KMS-11 (cell line): Measurements from ENCODE around the gene P2RY14.

Experiments
- H2AFZ ChIP-seq: fragments of 200-600 bp; sonication (generic); 2 replicates; pipeline ENCODE4 v1.6.1; 2016; ENCODE audit warnings: antibody characterized with exemption, mixed run types, low read depth
- H3K27ac ChIP-seq: fragments of 200-600 bp; sonication (generic); 2 replicates; pipeline ENCODE4 v1.6.1; 2016; ENCODE audit warnings: mild to moderate bottlenecking, mixed run types
- H3K27me3 ChIP-seq: fragments of 200-600 bp; sonication (generic); 2 replicates; pipeline ENCODE4 v1.6.1; 2017; ENCODE audit warnings: mild to moderate bottlenecking, low read depth, mixed run types, moderate library complexity; ENCODE audit not compliant: insufficient read depth
- H3K36me3 ChIP-seq: fragments of 200-600 bp; sonication (generic); 2 replicates; pipeline ENCODE4 v1.6.1; 2017; ENCODE audit warnings: mild to moderate bottlenecking, mixed run types; ENCODE audit not compliant: insufficient read depth
- H3K4me1 ChIP-seq: fragments of 200-600 bp; sonication (generic); 2 replicates; pipeline ENCODE4 v1.6.1; 2016; ENCODE audit warnings: mild to moderate bottlenecking, low read depth, mixed run types; ENCODE audit not compliant: poor library complexity, severe bottlenecking
- H3K4me2 ChIP-seq: fragments of 200-600 bp; sonication (generic); 2 replicates; pipeline ENCODE4 v1.7.0; 2016; ENCODE audit warnings: mild to moderate bottlenecking, mixed run types
- H3K4me3 ChIP-seq: fragments of 200-600 bp; sonication (generic); IDR thresholded peaks from 2 replicates; pipeline ENCODE4 v1.6.1; 2017; ENCODE audit warnings: low read depth, low read length, mixed read lengths; ENCODE audit not compliant: insufficient read depth
- H3K79me2 ChIP-seq: fragments of 200-600 bp; sonication (generic); 2 replicates; pipeline ENCODE4 v1.6.1; 2016; ENCODE audit warnings: low read depth, mixed run types; ENCODE audit not compliant: insufficient read depth
- H3K9ac ChIP-seq: fragments of 200-600 bp; sonication (generic); 2 replicates; pipeline ENCODE4 v1.6.1; 2016; ENCODE audit warnings: mild to moderate bottlenecking, mixed run types
- H4K20me1 ChIP-seq: fragments of 200-600 bp; sonication (generic); 2 replicates; pipeline ENCODE4 v1.6.1; 2016; ENCODE audit warnings: mild to moderate bottlenecking, mixed run types; ENCODE audit not compliant: insufficient read depth
- CTCF ChIP-seq: fragments of 200-600 bp; sonication (generic); conservative IDR thresholded peaks from 2 replicates; pipeline ENCODE4 v1.6.1; 2017; ENCODE audit warnings: low read depth, mild to moderate bottlenecking, antibody characterized with exemption, low read length, moderate library complexity, mixed read lengths

P2RY14 gene

GRCh38 chr3:151213151-151213550 is 65.2 kb downstream of the P2RY14 start:
- TF ChIP-seq CTCF: no peak
- no peaks in the 10 kb centered on the region for H3K27me3 ChIP-seq
- H3K9ac ChIP-seq: no peak overlapping the region
- no peak overlapping the region for H3K27ac ChIP-seq
- peaks cover 8% of the 10 kb centered on the region for H3K4me1 ChIP-seq
- H2AFZ ChIP-seq: no peak overlapping the region
- H3K4me2 ChIP-seq: no peak overlapping the region
- H3K4me3 ChIP-seq: no peak overlapping the region
- H4K20me1 ChIP-seq: no peaks in the 10 kb centered on the region
- H3K36me3 ChIP-seq: no peaks in the 10 kb centered on the region
- H3K79me2 ChIP-seq: no peaks in the 10 kb centered on the region

- no peaks in the 10 kb centered on the region for H4K20me1 ChIP-seq
- no peaks in the 10 kb centered on the region for H3K79me2 ChIP-seq
- H3K4me3 ChIP-seq: no peak overlapping the region
- no peak overlapping the region for H3K4me2 ChIP-seq
- H3K4me1 ChIP-seq: peaks cover 12% of the 10 kb centered on the region
- no peak for TF ChIP-seq CTCF
- no peak overlapping the region for H3K9ac ChIP-seq
- no peak overlapping the region for H3K27ac ChIP-seq
- no peak overlapping the region for H2AFZ ChIP-seq
- H3K27me3 ChIP-seq: no peaks in the 10 kb centered on the region
- H3K36me3 ChIP-seq: no peaks in the 10 kb centered on the region
Observed at GRCh38 chr3:151210676-151211381, 67.5 kb downstream of the P2RY14 start.

DNA sequence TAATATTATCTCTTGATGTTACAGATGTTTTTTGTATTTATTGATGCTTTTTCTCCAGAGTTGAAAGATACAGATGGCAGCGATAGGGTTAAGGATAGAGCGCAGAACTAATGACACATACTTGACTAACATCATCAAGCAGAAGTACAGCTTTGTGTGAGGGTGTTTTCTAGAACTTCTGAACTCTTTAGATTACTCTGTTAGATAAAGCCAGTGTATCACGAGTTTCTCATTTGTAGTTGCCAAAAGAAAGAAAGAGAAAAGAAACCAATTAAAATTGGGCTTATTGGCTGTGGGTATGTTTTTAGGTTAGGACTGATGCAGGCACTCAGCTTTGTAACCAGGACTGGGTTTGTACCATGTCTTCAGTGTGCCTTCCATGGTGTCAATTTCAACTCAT is 68.7 kb downstream of the P2RY14 start:
- Histone ChIP-seq H3K4me3 (no peak overlapping the region), H3K36me3 (no peaks in the 10 kb centered on the region), H3K4me1 (peaks cover 24% of the 10 kb centered on the region), H3K27me3 (no peaks in the 10 kb centered on the region), H3K79me2 (no peaks in the 10 kb centered on the region), H2AFZ (no peak overlapping the region), H4K20me1 (no peaks in the 10 kb centered on the region), H3K9ac (no peak overlapping the region), H3K27ac (no peak overlapping the region), H3K4me2 (no peak overlapping the region)
- TF ChIP-seq CTCF: no peak

DNA sequence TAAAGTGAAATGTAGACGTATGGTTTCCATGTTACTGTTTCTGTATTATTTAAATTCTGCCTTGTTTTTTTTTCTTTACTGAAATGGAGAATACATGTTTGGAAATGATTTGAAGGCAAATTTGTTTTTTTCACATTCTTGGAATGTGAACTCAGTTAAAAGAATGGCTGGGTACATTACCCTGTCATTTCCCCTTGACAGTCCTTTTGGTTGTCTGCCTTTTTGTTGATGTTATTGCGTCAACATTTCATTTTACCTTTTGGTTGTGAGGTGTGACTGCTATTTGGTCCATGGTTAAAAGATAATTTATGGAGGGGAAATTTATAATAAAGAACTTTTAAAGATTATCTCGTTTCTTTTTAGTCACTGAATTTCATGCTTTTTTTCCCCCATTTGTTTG is 72.1 kb downstream of the P2RY14 start:
- no peak overlapping the region for H3K9ac ChIP-seq
- H3K79me2 ChIP-seq: no peaks in the 10 kb centered on the region
- H3K4me1 ChIP-seq: peaks cover 52% of the 10 kb centered on the region
- no peaks in the 10 kb centered on the region for H4K20me1 ChIP-seq
- no peak overlapping the region for H3K27ac ChIP-seq
- H2AFZ ChIP-seq: no peak overlapping the region
- no peaks in the 10 kb centered on the region for H3K27me3 ChIP-seq
- H3K4me3 ChIP-seq: no peak overlapping the region
- no peak for TF ChIP-seq CTCF
- H3K36me3 ChIP-seq: no peaks in the 10 kb centered on the region
- no peak overlapping the region for H3K4me2 ChIP-seq
